K562 (cell line): ENCODE data around the gene GET3. TPM values are rescaled to one million over a fixed set of nuclear protein-coding genes. Genes with fewer than 3 reads are reported as not detected.

ENCODE experiments used
- HMG20B ChIP-seq: fragments of 250-450 bp; sonication (Bioruptor Pico); IDR thresholded peaks from 2 replicates; pipeline ENCODE4 v1.5.0; 2021; ENCODE audit warnings: mild to moderate bottlenecking
- KDM2B ChIP-seq: fragments of 250-450 bp; sonication (Bioruptor Pico); IDR thresholded peaks from 2 replicates; pipeline ENCODE4 v1.8.0; 2021; ENCODE audit warnings: mild to moderate bottlenecking, moderate library complexity
- MAFG ChIP-seq: fragments of 450-650 bp; conservative IDR thresholded peaks from 2 replicates; pipeline ENCODE4 v1.6.1; 2016; ENCODE audit warnings: missing genetic modification characterization, missing compliant biosample characterization
- MCM5 ChIP-seq: fragments of 450-650 bp; IDR thresholded peaks from 2 replicates; pipeline ENCODE4 v1.6.1; 2016; ENCODE audit warnings: low read depth
- TCF7 ChIP-seq: sonication (generic); IDR thresholded peaks from 2 replicates; pipeline ENCODE4 v1.6.1; 2016; ENCODE audit warnings: antibody characterized with exemption, borderline replicate concordance
- ZBTB40 ChIP-seq, 2 experiments: fragments of 450-650 bp in 1 of 2; sonication (generic) in 1 of 2; formaldehyde crosslinking in 1 of 2; IDR thresholded peaks; 2 replicates each; pipeline versions ENCODE4 v1.7.1 to v1.9.0; 2016 to 2022; ENCODE audit warnings: inconsistent platforms in 1 of 2, mild to moderate bottlenecking in 1 of 2, missing genetic modification reagents in 1 of 2
- ZBTB43 ChIP-seq: sonication (generic); formaldehyde crosslinking; IDR thresholded peaks from 2 replicates; pipeline ENCODE4 v1.8.0; 2023; ENCODE audit warnings: mild to moderate bottlenecking, missing genetic modification reagents
- ZC3H8 ChIP-seq: fragments of 450-650 bp; IDR thresholded peaks from 2 replicates; pipeline ENCODE4 v1.6.1; 2017
- ZNF282 ChIP-seq: sonication (generic); formaldehyde crosslinking; IDR thresholded peaks from 2 replicates; pipeline ENCODE4 v1.8.1; 2023; ENCODE audit warnings: missing genetic modification reagents
- ZNF696 ChIP-seq: fragments of 250-450 bp; sonication (Bioruptor Pico); conservative IDR thresholded peaks from 2 replicates; pipeline ENCODE4 v1.4.0; 2020; ENCODE audit warnings: mild to moderate bottlenecking, moderate library complexity
- ZNF740 ChIP-seq, 3 experiments: fragments of 200-800 bp in 1 of 3; sonication (Bioruptor generic) in 1 of 3; sonication (generic) in 1 of 3; formaldehyde crosslinking in 1 of 3; IDR thresholded peaks; 2 replicates each; pipeline versions ENCODE4 v1.6.1 to v1.8.0; 2016 to 2022; ENCODE audit warnings: mild to moderate bottlenecking in 2 of 3, missing compliant biosample characterization in 2 of 3, missing genetic modification characterization in 2 of 3, missing genetic modification reagents in 1 of 3
- polyA plus RNA-seq, 8 experiments: library from polyadenylated mRNA; depleted of rRNA in 4 of 8; stranded (reverse) in 5 of 8; unstranded in 3 of 8; fragments of >200 nt; fragmentation: Nextera tagmentation in 2 of 8; fragmentation: Illumina TruSeq in 1 of 8; extraction: Ambion mirVana in 2 of 8; extraction: Trizol in 1 of 8; gene quantifications; 2 replicates each; pipeline versions ENCODE4 v1.2.1 to v1.2.3, GENCODE V29; 2011 to 2014; ENCODE audit warnings: inconsistent platforms in 1 of 8, missing spikeins in 1 of 8
- total RNA-seq, 7 experiments: library from RNA; depleted of rRNA in 6 of 7; stranded (reverse); fragments of >200 nt in 6 of 7; fragmentation: Illumina TruSeq in 2 of 7; extraction: Trizol in 2 of 7; gene quantifications; 2 replicates each; pipeline versions ENCODE4 v1.2.1 to v1.2.3, GENCODE V29; 2011 to 2021; ENCODE audit warnings: low replicate concordance in 1 of 7
- TF ChIP-seq, protein P1 (sequence below): sonication (generic); formaldehyde crosslinking; IDR thresholded peaks from 2 replicates; pipeline ENCODE4 v1.8.0; 2022; ENCODE audit warnings: missing genetic modification reagents, mild to moderate bottlenecking, borderline replicate concordance

Gene GET3
- total and polyA plus RNA-seq, 9 of the 15 experiments (the other 6 are each of a cell fraction or from before 2014, with no cell fraction given) = 8.3 to 83.5 (median 51.8) TPM

DNA sequence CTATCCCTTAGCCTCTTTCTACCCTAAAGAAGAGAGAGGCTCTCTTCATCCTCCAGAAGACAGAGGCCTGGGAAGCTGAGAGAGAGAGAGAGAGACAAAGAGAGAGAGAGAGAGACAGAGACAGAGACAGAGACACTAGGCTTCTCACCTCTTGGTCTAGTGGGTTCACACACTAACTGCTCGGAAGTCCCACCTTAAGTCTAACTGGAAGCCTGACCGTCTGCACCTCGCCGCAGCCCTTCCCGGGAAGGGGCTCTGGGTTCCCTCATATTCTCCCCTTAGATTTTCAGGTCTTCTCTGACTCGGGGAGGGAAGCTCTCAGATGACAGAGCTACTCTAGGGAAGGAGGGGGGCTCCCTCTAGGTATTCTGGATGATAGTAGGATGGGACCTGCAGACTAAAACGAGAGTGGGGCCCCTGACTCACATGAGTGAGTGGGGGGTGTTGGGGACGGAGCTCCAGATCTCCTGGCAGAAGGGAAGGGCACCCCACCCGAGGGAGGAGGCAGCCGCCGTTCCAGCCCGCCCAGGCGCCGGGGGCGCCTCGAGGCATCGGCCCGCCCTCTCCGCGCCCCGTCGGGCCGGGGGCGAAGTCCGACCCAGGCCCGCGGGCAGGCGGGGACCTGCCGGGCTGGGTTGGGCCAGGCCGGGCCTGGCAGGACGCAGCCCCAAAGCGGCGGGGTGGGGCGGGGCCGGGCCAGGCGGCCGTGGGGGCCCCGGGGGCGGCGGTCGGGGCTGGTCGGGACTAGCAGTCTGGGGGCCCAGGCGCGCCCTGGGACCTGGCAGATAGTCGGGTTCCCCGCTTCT is 52.0 kb downstream of the GET3 start (continued):
- 0 out of 2 replicates have a peak, but pooled peaks have one; percentile 44 for TF ChIP-seq ZNF740 (CRISPR knock-in tag; IDR thresholded peaks at IDR 0.05)
- TF ChIP-seq ZNF740 (tag; IDR thresholded peaks at IDR 0.05) = peak in 1 of 2 experiments; percentile 35; a peak in 1 of 4 replicates
- TF ChIP-seq ZBTB40 (IDR thresholded peaks at IDR 0.05) = 0 out of 2 replicates have a peak, but pooled peaks have one; percentile 32
- TF ChIP-seq ZBTB40 (CRISPR knock-in tag; IDR thresholded peaks at IDR 0.05) = no peak
- no peak for TF ChIP-seq MCM5
- no peak for TF ChIP-seq KDM2B
- TF ChIP-seq, protein P1, sequence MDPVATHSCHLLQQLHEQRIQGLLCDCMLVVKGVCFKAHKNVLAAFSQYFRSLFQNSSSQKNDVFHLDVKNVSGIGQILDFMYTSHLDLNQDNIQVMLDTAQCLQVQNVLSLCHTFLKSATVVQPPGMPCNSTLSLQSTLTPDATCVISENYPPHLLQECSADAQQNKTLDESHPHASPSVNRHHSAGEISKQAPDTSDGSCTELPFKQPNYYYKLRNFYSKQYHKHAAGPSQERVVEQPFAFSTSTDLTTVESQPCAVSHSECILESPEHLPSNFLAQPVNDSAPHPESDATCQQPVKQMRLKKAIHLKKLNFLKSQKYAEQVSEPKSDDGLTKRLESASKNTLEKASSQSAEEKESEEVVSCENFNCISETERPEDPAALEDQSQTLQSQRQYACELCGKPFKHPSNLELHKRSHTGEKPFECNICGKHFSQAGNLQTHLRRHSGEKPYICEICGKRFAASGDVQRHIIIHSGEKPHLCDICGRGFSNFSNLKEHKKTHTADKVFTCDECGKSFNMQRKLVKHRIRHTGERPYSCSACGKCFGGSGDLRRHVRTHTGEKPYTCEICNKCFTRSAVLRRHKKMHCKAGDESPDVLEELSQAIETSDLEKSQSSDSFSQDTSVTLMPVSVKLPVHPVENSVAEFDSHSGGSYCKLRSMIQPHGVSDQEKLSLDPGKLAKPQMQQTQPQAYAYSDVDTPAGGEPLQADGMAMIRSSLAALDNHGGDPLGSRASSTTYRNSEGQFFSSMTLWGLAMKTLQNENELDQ (CRISPR knock-in tag) = no peak
- no peak for TF ChIP-seq ZNF282 (CRISPR knock-in tag)
- no peak for TF ChIP-seq ZC3H8
- TF ChIP-seq TCF7 = no peak; the same call in 1 of the 2 replicates
- no peak for TF ChIP-seq MAFG (tag)
- TF ChIP-seq ZBTB43 = no peak
- no peak for TF ChIP-seq ZNF696 (CRISPR knock-in tag)
- no peak for TF ChIP-seq HMG20B (CRISPR knock-in tag)
